ENCODE measurements around the gene GH1. TPM values are rescaled to one million over a fixed set of nuclear protein-coding genes. Genes with fewer than 3 reads are reported as not detected.
"Not testable (repeated sequence)": the region's sequence is repeated elsewhere in the genome, so short reads cannot be mapped to it uniquely, and the experiment has no call there.

Gene GH1
- total RNA-seq = not detected in 3 replicates

DNA sequence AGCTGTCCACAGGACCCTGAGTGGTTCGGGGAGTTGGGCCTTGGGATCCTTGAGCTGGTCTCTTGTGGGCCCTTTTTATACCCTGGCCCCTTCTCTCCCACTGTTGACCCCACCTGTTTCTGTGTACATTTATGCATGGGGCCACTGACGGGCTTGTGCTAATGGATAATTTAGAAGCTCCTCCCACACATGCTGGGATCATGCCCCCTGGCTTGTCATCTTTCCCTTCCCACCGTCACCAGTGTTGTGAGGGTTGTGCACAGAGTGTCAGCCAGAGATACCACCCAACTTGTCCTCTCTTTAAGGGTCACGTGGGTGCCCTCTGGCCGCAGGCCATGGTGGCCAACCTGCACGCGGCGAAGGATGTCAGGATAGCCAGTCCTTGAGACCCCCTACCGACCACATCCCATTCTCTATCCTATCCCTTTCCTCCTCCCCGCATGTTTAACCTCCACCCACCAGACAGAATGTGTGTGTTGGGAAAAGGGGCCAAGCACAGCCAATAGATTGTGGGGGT, at the start of gene GH1:
TSS of gene GH1 (minus strand) at position 51 of the 517 bp plus-strand sequence. CDS start 63 bp downstream, outside the sequence.
- not testable (repeated sequence) for H3K36me3 Mint-ChIP-seq; DNase-seq (ENCODE audit: low spot score in 2 of 2, unreplicated experiment in 2 of 2); H3K27ac Mint-ChIP-seq; H3K4me3 Mint-ChIP-seq; H3K4me1 Mint-ChIP-seq; H3K9me3 Mint-ChIP-seq
- peaks cover 42% of the 10 kb centered on the region for H3K27me3 Mint-ChIP-seq (ENCODE audit: low read depth)

DNA sequence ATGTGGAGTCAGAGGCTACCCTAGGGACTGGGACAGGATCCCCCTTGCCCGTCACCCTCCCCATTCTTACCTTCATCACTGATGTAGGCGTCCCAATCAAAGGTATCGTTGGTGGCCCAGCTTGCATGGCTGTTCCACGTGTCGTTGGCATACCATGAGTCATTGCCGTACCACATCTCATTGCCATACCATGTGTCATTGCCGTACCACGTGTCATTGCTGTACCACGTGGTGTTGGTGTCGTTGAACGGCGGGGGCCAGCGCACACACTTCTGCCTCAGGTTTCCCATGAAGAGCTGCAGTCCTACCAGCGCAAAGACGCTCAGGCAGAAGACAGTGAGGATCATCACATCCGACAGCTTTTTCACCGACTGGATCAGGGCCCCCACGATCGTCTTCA, 49.3 kb upstream of the GH1 start:
- Mint-ChIP-seq H3K27me3 (ENCODE audit: low read depth) (peaks cover 18% of the 10 kb centered on the region), H3K27ac (no peak overlapping the region), H3K9me3 (no peaks in the 10 kb centered on the region), H3K4me3 (no peak overlapping the region), H3K36me3 (no peaks in the 10 kb centered on the region), H3K4me1 (no peaks in the 10 kb centered on the region)
- TF ChIP-seq, protein P1, sequence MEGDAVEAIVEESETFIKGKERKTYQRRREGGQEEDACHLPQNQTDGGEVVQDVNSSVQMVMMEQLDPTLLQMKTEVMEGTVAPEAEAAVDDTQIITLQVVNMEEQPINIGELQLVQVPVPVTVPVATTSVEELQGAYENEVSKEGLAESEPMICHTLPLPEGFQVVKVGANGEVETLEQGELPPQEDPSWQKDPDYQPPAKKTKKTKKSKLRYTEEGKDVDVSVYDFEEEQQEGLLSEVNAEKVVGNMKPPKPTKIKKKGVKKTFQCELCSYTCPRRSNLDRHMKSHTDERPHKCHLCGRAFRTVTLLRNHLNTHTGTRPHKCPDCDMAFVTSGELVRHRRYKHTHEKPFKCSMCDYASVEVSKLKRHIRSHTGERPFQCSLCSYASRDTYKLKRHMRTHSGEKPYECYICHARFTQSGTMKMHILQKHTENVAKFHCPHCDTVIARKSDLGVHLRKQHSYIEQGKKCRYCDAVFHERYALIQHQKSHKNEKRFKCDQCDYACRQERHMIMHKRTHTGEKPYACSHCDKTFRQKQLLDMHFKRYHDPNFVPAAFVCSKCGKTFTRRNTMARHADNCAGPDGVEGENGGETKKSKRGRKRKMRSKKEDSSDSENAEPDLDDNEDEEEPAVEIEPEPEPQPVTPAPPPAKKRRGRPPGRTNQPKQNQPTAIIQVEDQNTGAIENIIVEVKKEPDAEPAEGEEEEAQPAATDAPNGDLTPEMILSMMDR (IDR thresholded peaks at IDR 0.05; ENCODE audit: unreplicated experiment) = no peak
- DNase-seq (ENCODE audit: low spot score in 2 of 2, unreplicated experiment in 2 of 2) = no peak

DNA sequence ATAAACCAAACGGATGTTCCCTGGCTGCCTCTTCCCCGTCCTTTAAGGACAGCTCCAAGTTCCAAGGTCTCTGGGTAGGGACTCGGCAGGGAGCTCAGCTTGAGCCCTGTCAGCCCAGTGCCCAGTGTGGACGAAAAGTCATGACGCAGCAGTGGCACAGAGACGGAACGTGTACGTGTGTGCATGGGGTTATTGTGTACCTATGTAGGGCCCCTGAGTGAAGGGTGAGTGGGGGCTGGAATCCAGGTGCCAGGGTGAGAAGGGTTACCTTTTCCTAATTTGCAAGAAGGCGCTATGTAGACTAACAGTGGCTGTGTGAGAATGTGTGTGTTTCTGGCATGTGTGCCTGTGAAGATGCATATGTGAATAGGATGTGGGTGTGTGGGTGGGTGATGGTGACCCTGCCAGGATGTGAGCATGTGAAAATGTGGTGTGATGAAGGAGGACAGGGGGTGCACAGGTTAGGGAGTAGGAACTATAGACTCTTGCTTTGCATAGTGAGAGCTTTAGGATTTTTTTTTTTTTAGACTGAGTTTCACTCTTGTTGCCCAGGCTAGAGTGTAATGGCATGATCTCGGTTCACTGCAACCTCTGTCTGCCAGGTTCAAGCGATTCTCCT, 48.1 kb upstream of the GH1 start:
- no peak overlapping the region for H3K27ac Mint-ChIP-seq
- no peak for DNase-seq (ENCODE audit: low spot score in 2 of 2, unreplicated experiment in 2 of 2)
- H3K4me1 Mint-ChIP-seq = no peaks in the 10 kb centered on the region
- no peaks in the 10 kb centered on the region for H3K9me3 Mint-ChIP-seq
- H3K27me3 Mint-ChIP-seq (ENCODE audit: low read depth) = peaks cover 26% of the 10 kb centered on the region
- no peaks in the 10 kb centered on the region for H3K36me3 Mint-ChIP-seq
- no peak overlapping the region for H3K4me3 Mint-ChIP-seq
- TF ChIP-seq, protein P1 (IDR thresholded peaks at IDR 0.05; ENCODE audit: unreplicated experiment) = no peak

DNA sequence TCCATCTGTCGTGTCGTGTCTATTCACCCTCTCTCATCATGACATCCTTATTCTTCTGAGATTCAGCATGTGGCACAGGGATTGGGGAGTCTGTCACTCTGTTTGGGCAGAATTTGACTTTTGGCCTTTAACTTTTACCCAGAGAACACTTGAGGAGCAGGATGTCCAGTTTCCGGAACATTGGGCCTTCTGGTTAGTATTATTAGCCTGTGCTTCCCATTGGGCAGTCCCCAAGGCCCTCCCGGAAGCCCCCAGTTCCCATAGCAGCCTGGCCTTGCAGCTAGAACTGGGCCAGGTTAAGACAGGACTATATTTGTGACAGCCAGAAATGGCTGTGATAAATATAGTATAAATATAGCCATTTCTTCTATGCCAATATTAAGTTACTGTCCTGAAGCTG, 44.5 kb upstream of the GH1 start:
- no peaks in the 10 kb centered on the region for H3K36me3 Mint-ChIP-seq
- no peaks in the 10 kb centered on the region for H3K9me3 Mint-ChIP-seq
- TF ChIP-seq, protein P1 (IDR thresholded peaks at IDR 0.05; ENCODE audit: unreplicated experiment) = no peak
- H3K27me3 Mint-ChIP-seq (ENCODE audit: low read depth) = peaks cover 41% of the 10 kb centered on the region
- H3K27ac Mint-ChIP-seq = no peak overlapping the region
- H3K4me3 Mint-ChIP-seq = no peak overlapping the region
- no peak for DNase-seq (ENCODE audit: low spot score in 2 of 2, unreplicated experiment in 2 of 2)
- peaks cover 3% of the 10 kb centered on the region for H3K4me1 Mint-ChIP-seq

DNA sequence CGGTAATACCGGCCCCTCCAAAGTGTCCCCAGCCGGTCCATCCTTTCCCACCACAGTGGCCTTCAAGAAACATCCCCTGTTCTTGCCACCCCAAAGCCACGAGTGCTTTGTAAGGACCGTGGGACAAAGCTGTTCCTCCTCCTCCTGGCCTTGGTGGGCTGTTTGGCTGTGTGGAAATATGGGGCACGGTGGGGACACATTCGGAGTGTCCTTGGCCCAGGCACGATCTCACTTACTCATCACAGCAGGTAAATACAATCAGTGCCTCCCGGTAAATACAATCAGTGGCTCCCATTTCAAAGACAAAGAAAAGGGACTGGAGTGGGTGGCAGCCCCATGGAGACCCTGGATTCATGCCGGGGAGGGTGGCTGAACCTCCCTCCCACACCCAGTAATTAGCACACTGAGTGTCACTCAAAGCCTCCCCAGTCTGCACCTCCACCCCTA, 43.7 kb upstream of the GH1 start:
- Mint-ChIP-seq H3K4me3 (no peak overlapping the region), H3K27me3 (ENCODE audit: low read depth) (peaks cover 38% of the 10 kb centered on the region), H3K9me3 (no peaks in the 10 kb centered on the region), H3K4me1 (peaks cover 3% of the 10 kb centered on the region), H3K27ac (no peak overlapping the region), H3K36me3 (no peaks in the 10 kb centered on the region)
- TF ChIP-seq, protein P1 (IDR thresholded peaks at IDR 0.05; ENCODE audit: unreplicated experiment) = no peak
- DNase-seq (ENCODE audit: low spot score in 2 of 2, unreplicated experiment in 2 of 2) = no peak

DNA sequence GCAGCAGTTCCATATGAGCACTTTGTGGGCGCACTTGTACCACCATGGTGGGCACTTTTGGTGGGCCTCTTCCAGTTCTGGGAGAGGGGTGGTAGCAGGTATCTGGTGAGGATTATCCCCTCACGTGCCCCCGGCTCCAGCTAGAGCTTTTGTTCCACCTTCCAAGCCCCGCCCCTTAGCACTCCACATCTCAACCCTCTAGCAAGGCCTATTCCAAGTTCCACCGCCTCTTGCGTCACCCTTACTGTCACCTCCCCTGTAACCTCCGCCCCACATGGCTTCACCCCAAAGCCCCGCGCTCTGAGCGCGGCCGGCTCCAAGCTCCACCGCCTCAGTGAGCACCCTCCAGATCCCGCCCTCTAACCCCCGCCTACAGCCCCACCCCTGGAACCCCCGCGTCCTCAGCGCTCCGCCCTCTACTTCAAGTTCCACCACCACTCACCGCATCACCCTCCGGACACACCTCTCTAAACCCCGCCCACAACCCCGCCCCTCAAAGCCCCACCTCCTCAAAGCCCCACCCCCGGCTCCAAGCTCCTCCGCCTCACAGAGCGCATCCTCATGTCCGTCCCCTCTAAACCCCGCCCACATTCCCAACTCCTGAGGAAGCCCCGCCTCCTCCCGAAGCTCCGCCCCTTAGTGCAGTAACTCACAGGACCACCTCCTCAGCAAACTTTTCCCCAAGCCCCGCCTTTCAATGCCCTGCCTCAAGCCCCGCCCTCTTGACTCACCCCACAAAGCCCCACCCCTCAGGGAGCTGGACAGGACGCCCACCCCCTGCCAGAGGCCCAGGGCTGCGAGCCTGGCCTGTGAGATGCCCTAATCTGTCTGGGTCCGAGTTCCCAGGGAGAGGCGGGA, 42.9 kb upstream of the GH1 start:
- no peaks in the 10 kb centered on the region for H3K36me3 Mint-ChIP-seq
- H3K4me1 Mint-ChIP-seq = peaks cover 3% of the 10 kb centered on the region
- H3K4me3 Mint-ChIP-seq = peak overlapping the region; percentile 61
- H3K27ac Mint-ChIP-seq = no peak overlapping the region
- H3K9me3 Mint-ChIP-seq = no peaks in the 10 kb centered on the region
- TF ChIP-seq, protein P1 (IDR thresholded peaks at IDR 0.05; ENCODE audit: unreplicated experiment) = no peak
- DNase-seq (ENCODE audit: low spot score in 2 of 2, unreplicated experiment in 2 of 2) = peak; percentile 55 to 67
- H3K27me3 Mint-ChIP-seq (ENCODE audit: low read depth) = peaks cover 37% of the 10 kb centered on the region
